Lung (tissue), 12 donors: ENCODE results near the gene MED20. TPM values are rescaled to one million over a fixed set of nuclear protein-coding genes. Genes with fewer than 3 reads are reported as not detected.

Experiments used
- ATAC-seq: fragments of 200-7000 bp; cut with Tn5 transposase; one replicate; pipeline ENCODE4 v1.9.1; 2020; ENCODE audit warnings: moderate number of reproducible peaks; ENCODE audit not compliant: insufficient read depth, low FRiP score
- DNase-seq, 3 donors: peaks; one replicate each; pipeline ENCODE4 v3.0.0-alpha.2; 2013 to 2017
- H3K27ac ChIP-seq, 2 donors: one replicate each; pipeline ENCODE4 v1.5.1; 2013; ENCODE audit warnings: mild to moderate bottlenecking in 2 of 2, moderate library complexity in 2 of 2, control low read depth in 1 of 2, inconsistent platforms in 1 of 2, low read depth in 1 of 2, low read length in 1 of 2
- H3K27me3 ChIP-seq, 3 donors: one replicate each; pipeline ENCODE4 v1.5.1; 2013; ENCODE audit warnings: low read length in 2 of 3; ENCODE audit not compliant: control insufficient read depth in 3 of 3, insufficient read depth in 3 of 3
- H3K36me3 ChIP-seq, 4 donors: one replicate each; pipeline ENCODE4 v1.5.1; 2013; ENCODE audit warnings: low read length in 4 of 4, mild to moderate bottlenecking in 1 of 4, moderate library complexity in 1 of 4; ENCODE audit not compliant: control insufficient read depth in 4 of 4, insufficient read depth in 4 of 4
- H3K4me1 ChIP-seq, 5 donors: one replicate each; pipeline ENCODE4 v1.5.1; 2013; ENCODE audit warnings: low read length in 5 of 5, mild to moderate bottlenecking in 2 of 5, moderate library complexity in 1 of 5; ENCODE audit not compliant: control insufficient read depth in 5 of 5, insufficient read depth in 5 of 5
- H3K4me3 ChIP-seq: one replicate; pipeline ENCODE4 v1.5.1; 2013; ENCODE audit warnings: mild to moderate bottlenecking, control low read depth, moderate library complexity
- H3K9ac ChIP-seq, 2 donors: one replicate each; pipeline ENCODE4 v1.5.1; 2013; ENCODE audit warnings: low read length in 2 of 2, control low read depth in 1 of 2; ENCODE audit not compliant: insufficient read depth in 1 of 2
- H3K9me3 ChIP-seq, 4 donors: one replicate each; pipeline ENCODE4 v1.5.1; 2013; ENCODE audit warnings: low read length in 3 of 4, mild to moderate bottlenecking in 1 of 4, moderate library complexity in 1 of 4; ENCODE audit not compliant: control insufficient read depth in 4 of 4, insufficient read depth in 3 of 4
- WGBS, 2 donors: extraction: QIAGEN DNeasy Blood & Tissue Kit; methylation state at CpG; one replicate each; pipeline ENCODE4 v1.1.7; 2013; 5-methylcytosine and 5-hydroxymethylcytosine counted together
- polyA plus RNA-seq, 2 donors: library from polyadenylated mRNA; stranded (reverse); fragments of 200-250 nt; gene quantifications; one replicate each; pipeline ENCODE4 v1.2.1, GENCODE V29; 2013
- total RNA-seq, 2 donors: library from RNA; depleted of rRNA in 1 of 2; stranded (reverse); fragments of >200 nt in 1 of 2; gene quantifications; one replicate each; pipeline ENCODE4 v1.2.1, GENCODE V29; 2014 to 2021
- TF ChIP-seq, protein P1 (sequence below): IDR thresholded peaks from 2 replicates; pipeline ENCODE4 v1.5.1; 2012; ENCODE audit warnings: mild to moderate bottlenecking; ENCODE audit errors: control extremely low read depth, extremely low read depth
- donor health status: control.
- donor health status: control.
- donor health status: Bipolar disorder and iron deficiency.
- donor health status: healthy.
- donor health status: DM: yes; HTN: yes; CAD: no.

MED20 gene
- total and polyA plus RNA-seq, 4 donors: 7.0 to 20.4 (median 15.2) TPM

DNA sequence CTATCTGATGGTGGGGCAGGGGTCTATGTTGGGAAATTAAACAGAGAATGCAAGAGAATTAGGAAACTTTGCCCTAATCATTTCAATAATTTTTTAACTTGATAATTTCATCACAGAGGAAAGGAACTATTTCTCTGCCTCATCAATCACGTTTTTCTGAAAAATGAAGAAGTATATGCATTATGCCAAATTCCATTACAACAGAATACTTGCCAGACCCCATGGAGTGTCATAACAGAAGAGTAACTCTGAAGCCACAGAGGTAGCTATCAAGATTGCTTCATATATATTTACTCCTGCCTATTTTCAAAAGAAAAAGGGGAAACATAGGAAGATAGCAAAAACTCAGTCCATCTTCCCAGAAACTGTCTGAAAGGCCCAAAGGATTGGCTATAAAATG, 20.1 kb downstream of the MED20 start:
- Histone ChIP-seq H3K9ac (no peak overlapping the region), H3K4me1 (peaks cover 0 to 7% (median 2%) of the 10 kb centered on the region in 5 donors), H3K36me3 (peaks cover 6 to 17% (median 11%) of the 10 kb centered on the region in 4 donors), H3K27ac (no peak overlapping the region), H3K4me3 (no peak overlapping the region), H3K27me3 (no peaks in the 10 kb centered on the region), H3K9me3 (peaks cover 0 to 2% (median 0%) of the 10 kb centered on the region in 4 donors)
- TF ChIP-seq, protein P1, sequence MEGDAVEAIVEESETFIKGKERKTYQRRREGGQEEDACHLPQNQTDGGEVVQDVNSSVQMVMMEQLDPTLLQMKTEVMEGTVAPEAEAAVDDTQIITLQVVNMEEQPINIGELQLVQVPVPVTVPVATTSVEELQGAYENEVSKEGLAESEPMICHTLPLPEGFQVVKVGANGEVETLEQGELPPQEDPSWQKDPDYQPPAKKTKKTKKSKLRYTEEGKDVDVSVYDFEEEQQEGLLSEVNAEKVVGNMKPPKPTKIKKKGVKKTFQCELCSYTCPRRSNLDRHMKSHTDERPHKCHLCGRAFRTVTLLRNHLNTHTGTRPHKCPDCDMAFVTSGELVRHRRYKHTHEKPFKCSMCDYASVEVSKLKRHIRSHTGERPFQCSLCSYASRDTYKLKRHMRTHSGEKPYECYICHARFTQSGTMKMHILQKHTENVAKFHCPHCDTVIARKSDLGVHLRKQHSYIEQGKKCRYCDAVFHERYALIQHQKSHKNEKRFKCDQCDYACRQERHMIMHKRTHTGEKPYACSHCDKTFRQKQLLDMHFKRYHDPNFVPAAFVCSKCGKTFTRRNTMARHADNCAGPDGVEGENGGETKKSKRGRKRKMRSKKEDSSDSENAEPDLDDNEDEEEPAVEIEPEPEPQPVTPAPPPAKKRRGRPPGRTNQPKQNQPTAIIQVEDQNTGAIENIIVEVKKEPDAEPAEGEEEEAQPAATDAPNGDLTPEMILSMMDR: no peak
- DNase-seq (no peak), ATAC-seq (no peak)
- WGBS, 2 donors: 35 to 71% methylated on average over 1 of the region's 1 CpG

DNA sequence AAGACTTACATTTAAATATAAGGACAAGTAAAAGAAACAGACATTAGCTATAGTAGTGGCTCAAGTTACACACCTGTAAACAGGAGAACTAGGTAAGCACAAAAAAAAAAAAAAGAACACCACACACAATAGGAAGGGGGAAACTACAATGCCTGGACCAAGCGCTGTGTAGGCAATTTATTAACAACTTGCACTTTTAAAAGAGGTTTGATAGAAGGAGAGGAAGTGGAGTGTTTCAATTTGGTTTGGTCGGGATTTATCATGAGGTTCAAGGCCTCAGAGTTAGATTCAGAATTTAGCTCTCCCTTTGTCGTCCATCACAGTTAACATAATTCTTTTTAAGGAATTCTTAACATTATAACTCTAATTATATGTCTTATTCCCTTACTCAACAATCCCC, 24.7 kb downstream of the MED20 start:
- H3K4me1 ChIP-seq: peaks cover 3 to 26% (median 10%) of the 10 kb centered on the region in 5 donors
- H3K27ac ChIP-seq: no peak overlapping the region
- H3K4me3 ChIP-seq: no peak overlapping the region
- WGBS, 2 donors: 29 to 53% methylated on average over 3 of the region's 3 CpGs
- ATAC-seq (no peak), DNase-seq (no peak)
- peak overlapping the region in 1 of 2 donors; percentile 67 for H3K9ac ChIP-seq
- TF ChIP-seq, protein P1: no peak
- H3K9me3 ChIP-seq: no peaks in the 10 kb centered on the region
- no peaks in the 10 kb centered on the region for H3K27me3 ChIP-seq
- H3K36me3 ChIP-seq: peaks cover 0 to 3% (median under 1%) of the 10 kb centered on the region in 4 donors

DNA sequence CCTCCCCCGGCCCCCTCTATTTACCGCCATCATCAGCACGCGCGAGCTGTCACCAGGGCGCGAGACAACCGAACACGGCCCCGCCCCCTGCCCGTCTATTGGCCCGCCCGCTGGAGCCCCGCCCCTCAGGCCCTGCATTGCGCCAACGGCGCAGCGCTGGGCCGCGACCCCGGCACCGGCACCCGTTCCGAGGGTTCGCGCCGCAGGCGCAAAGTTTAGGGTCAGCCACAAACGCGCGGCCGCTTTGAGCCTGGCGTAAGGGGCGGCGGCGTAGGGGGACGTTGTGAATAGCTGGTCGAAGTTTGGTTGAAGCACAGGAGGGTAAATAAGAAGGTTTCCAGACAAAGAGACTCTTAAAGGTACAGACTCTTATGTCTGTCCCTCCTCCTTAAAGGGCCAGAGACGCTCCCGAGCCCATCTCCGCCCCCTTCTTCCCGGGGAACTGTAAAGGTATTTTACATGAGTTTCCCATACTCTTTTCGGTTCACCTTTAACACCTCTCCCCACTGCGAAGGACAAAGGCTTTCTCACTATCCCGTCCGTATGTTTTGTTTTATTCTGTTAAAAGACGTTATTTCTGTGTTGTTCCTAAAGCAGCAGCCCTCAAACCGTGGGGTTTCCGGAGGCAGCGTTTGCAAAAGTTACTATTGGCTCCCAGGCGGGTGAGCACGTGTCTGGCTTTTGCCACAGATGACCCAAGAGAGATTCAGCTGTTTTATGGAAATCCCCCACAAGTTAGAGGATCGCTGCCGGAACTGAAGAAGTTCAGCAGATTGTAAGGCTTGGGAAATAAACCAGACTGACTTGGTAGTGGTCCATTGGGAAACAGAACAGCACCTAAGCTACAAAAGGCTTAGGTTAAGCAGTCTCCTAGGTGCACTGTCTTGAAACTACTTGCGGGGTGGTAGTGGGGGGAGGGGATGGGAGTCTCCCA, 25.4 kb downstream of the MED20 start, which contains the start of gene USP49:
USP49 (minus strand) TSS at position 76 of the 934 bp plus-strand sequence. CDS start 88,392 bp downstream, outside the sequence.
- H3K9ac ChIP-seq: peak within 1 kb of the TSS; percentile 58 to 67
- H3K27me3 ChIP-seq: no peaks in the 10 kb centered on the region
- DNase-seq (peak; percentile 94 to 95 (median 95)), ATAC-seq (peak; percentile 98)
- WGBS, 2 donors: 0 to 1% methylated on average over 54 to 55 of the region's 55 CpGs
- H3K4me3 ChIP-seq: peak within 1 kb of the TSS; percentile 78
- no peaks in the 10 kb centered on the region for H3K9me3 ChIP-seq
- H3K4me1 ChIP-seq: peaks cover 3 to 26% (median 10%) of the 10 kb centered on the region in 5 donors
- H3K36me3 ChIP-seq: peaks cover 0 to 3% (median under 1%) of the 10 kb centered on the region in 4 donors
- peak within 1 kb of the TSS; percentile 75 to 94 for H3K27ac ChIP-seq
- TF ChIP-seq, protein P1: no peak
